Stimulated activated CD4-positive, alpha-beta T cell treated with anti-CD3 and anti-CD28 coated beads, Interleukin-2, amount 100 ng/mL, for 4 hours (primary cell): Measurements from ENCODE around the gene MYH9.
A peak's percentile ranks its signal among the peaks of the same experiment; 100 is the strongest.

ENCODE experiments used
- DNase-seq: peaks from one replicate; pipeline ENCODE4 v3.0.0-alpha.2; 2020; ENCODE audit warnings: low read depth

MYH9 gene

GRCh38 chr22:36367479-36367878, 20.3 kb downstream of the MYH9 start:
- DNase-seq: no peak

GRCh38 chr22:36367066-36367465, 20.7 kb downstream of the MYH9 start:
- DNase-seq: no peak

- DNase-seq: no peak
Measured at GRCh38 chr22:36366291-36366708, 21.5 kb downstream of the MYH9 start.

GRCh38 chr22:36365020-36365411, 22.8 kb downstream of the MYH9 start:
- DNase-seq: peak; percentile 92

- no peak for DNase-seq
Measured at GRCh38 chr22:36364255-36365019, 23.3 kb downstream of the MYH9 start.

GRCh38 chr22:36363349-36363981, 24.3 kb downstream of the MYH9 start:
- DNase-seq: no peak

- no peak for DNase-seq
Measured at GRCh38 chr22:36362932-36363331, 24.8 kb downstream of the MYH9 start.

GRCh38 chr22:36362075-36362474, 25.7 kb downstream of the MYH9 start:
- DNase-seq: no peak

GRCh38 chr22:36360871-36361383, 26.8 kb downstream of the MYH9 start:
- no peak for DNase-seq

- no peak for DNase-seq
Measured at GRCh38 chr22:36360011-36360410, 27.8 kb downstream of the MYH9 start.

GRCh38 chr22:36359470-36359996, 28.2 kb downstream of the MYH9 start:
- no peak for DNase-seq

- DNase-seq: no peak
Measured at GRCh38 chr22:36358533-36359469, 29.0 kb downstream of the MYH9 start.

- DNase-seq: no peak
Measured at GRCh38 chr22:36356708-36357624, 30.8 kb downstream of the MYH9 start.

GRCh38 chr22:36355894-36356293, 31.9 kb downstream of the MYH9 start:
- DNase-seq: no peak

- DNase-seq: no peak
Measured at GRCh38 chr22:36355362-36355761, 32.4 kb downstream of the MYH9 start.

- DNase-seq: no peak
Measured at GRCh38 chr22:36352803-36353507, 34.8 kb downstream of the MYH9 start.

GRCh38 chr22:36351921-36352802, 35.6 kb downstream of the MYH9 start:
- no peak for DNase-seq

- no peak for DNase-seq
Measured at GRCh38 chr22:36350751-36351594, 36.8 kb downstream of the MYH9 start.
